Measurements from ENCODE around the gene POPDC3.
"Not testable (repeated sequence)": the region's sequence is repeated elsewhere in the genome, so short reads cannot be mapped to it uniquely, and the experiment has no call there.

Gene POPDC3

GRCh38 chr6:105179244-105180065, at the start of gene POPDC3:
TSS of gene POPDC3 (minus strand) at chr6:105180014. CDS start at chr6:105161909, 18,105 bp downstream.
- DNase-seq = no peak

GRCh38 chr6:105227295-105227767, 47.5 kb upstream of the POPDC3 start:
- DNase-seq = no peak

DNA sequence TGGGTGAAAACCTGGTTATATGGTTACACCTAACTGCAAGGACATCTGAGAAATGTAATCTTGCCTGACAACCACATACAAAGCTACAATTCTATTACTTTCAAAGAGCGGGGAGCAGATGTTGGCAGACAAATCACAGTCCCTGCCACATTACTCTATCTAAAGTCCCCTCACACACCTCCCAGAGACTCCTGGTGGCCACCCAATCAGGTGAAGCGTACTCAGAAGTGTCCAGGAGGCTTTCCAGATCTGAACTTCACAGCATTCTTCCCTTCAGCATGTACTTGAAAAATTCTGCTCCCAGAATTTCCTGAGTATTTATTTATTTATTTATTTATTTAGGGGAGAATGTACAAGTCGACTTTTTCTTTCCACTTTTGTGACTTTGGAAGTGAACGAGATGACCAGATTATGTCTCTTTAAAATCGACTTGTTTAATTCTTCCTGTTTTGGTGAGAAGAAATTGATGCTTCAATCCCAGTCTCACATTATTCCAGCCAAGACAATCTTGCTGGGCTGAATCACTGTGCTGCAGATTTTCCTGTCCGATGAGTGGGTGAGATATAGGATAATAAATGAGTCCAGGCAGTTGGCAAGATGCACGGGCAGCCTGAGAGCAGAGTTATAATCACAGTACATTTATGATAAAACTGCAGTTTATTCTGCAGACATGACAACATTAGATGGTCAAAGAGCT, 46.9 kb upstream of the POPDC3 start:
- DNase-seq = no peak

DNA sequence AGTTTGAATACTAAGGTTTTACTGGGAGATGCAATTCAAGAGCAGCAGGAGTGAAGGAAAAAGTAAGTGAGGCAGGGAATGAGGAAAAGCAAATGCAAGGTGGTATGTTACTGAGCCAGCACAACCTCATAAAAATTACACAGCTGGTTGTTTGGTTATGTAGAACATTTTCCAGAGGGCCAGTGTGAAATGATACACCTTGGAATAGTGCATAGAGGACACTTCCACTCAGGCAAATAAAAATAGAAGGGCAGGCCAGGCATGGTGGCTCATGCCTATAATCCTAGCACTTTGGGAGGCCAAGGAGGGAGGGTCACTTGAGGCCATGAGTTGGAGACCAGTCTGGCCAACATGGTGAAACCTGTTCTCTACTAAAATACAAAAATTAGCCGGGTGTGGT, 43.4 kb upstream of the POPDC3 start:
- DNase-seq = no peak

- not testable (repeated sequence) for DNase-seq
Measured at GRCh38 chr6:105221219-105221618, 41.4 kb upstream of the POPDC3 start.

DNA sequence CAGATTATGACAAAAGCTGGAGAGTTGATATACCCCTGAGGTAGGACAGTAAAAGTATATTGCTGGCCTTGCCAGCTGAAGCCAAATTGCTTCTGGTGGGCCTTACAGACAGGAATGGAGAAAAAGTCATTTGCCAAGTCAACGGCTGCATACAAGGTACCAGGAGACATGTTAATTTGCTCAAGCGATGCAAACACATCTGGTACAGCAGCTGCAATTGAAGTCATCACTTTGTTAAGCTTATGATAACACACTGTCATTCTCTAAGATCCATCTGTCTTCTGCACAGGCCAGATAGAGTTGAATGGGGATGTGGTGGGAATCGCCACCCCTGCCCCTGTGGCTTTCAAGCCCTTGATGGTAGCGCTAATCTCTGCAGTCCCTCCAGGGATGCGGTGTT, 40.4 kb upstream of the POPDC3 start:
- no peak for DNase-seq

DNA sequence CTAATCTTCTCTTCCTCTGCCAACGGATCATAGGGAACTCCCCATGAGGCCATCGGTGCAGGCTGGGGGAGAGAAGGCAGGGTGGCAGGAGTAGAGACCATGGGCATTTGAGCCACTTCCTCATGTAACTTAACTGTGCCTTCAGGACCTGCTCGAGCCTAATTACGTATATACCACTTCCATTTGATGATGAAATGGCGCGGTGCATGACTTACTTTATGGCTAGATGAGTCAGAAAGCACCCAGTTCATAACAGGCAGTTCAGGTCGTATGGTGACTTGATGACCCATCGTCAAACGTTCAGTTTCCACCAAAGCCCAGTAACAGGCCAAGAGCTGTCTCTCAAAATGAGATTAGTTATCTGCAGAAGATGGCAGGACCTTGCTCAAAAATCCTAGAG, 39.4 kb upstream of the POPDC3 start:
- not testable (repeated sequence) for DNase-seq

DNA sequence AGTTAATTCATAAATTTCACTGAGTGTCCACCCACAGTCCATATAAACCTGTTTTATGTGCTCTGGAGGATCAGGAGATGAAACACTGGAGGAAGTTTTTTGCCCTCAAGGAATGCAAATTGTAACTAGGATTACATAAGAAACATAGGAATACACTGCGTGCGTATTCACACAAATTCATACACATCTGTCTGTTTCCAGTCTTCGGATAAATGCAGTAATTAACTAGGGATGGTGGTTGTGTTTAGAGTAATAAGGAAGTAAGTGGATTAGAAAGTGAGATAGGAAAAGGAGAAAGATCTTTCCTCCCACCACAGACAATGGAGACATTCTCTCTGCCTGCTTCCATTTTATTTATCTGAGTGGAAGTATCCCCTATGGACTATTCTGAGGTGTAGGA, 35.7 kb upstream of the POPDC3 start:
- DNase-seq = no peak

GRCh38 chr6:105214668-105215067, 34.9 kb upstream of the POPDC3 start:
- no peak for DNase-seq

DNA sequence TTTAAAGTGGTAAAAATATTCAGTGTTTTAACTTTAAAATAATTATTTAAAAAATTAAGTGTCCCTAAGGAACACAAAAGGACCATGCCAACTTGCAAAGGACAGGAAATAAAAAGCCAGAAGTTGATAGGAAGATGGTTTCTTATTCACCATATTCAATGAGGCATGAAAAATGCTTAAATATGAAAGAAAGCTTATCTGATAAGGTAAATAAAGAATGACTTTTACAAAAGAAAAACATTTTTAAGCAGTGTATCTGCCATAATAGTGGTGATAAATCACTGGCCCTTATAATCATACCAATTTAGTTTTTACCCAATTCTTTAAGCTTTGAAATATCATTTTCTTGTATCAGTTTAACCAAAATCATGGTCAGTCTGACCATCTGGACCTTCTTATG, 33.5 kb upstream of the POPDC3 start:
- DNase-seq = no peak

DNA sequence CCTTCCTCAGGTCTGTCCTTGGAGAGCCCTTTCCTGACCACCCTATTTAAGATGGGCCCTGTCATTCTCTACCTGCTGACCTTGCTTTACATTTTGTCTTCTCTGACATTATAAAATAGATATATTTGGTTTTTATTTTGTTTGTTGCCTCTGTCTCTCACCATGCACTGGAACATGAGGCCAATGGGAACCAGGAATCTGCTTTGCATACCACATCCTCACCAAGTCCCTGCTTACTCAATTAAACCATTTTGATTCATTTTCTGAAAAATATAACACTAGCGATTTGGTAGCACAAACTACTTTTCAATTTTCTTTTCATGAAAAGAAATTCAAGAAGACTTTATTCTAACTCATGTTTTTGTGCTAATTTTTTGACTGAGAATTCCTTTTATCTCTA, 32.8 kb upstream of the POPDC3 start:
- DNase-seq = no peak

GRCh38 chr6:105211831-105212230, 32.0 kb upstream of the POPDC3 start:
- no peak for DNase-seq

GRCh38 chr6:105210932-105211531, 31.2 kb upstream of the POPDC3 start:
- no peak for DNase-seq

DNA sequence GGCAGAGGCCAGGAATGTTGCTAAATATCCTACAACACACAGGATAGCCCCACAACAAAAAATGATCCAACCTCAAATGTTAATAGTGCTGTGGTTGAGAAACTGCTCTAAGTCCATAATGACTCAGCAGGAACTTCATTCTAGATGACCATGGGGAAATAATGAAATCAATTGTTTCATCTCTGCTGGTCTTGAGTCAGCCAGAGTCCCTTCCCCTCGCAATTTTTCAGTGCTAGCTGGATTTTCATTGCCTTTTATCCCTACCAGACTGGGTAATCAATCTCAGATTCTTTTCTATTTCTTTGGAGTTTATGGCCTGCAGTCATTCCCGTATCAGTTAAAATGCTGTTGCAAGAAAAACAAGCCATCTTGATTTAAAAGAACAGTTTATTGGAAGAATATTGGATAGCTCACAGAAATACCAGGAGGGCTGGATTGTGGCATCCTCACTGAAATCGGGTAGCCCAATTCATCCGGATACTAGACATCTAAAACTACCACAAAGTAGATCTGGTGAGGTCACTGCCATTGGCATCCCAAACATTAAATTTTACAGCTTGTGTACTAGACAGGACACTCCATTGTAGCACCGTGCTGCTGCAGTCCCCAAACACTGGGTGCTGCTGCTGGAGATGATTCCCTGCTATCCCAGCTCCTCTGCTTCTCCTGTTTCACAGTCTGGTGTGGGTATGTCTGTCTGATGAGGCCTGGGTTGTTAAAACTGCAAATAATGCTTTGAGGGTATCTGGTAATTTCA, 30.3 kb upstream of the POPDC3 start:
- DNase-seq = peak; percentile 12

DNA sequence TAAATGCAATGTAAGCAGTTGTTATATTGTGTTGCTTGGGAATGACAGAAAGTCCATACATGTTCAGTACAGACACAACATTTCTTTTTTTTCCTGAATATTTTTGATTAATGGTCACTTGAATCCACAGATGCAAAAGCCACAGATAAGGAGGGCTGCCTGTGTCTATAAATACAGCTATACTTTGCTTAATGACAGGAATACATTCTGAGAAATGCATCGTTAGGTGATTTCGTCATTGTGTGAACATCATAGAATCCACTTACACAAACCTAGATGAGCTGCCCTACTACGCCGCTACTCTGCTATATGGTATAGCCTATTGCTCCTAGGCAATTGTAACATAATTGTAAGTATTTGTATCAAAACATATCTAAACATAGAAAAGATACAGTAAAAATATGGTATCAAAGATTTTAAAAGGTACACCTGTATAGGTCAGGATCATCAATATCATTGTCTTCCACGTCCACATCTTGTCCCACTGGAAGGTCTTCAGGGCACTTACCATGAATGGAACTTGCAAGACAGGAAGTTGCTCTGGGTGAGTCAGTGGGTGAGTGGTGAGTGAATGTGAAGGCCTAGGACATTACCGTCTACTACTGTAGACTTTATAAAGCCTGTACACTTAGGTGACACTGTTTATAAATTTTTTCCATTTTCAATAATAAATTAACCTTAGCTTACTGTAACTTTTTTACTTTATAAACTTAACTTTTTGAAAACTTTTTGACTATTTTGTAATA, 27.9 kb upstream of the POPDC3 start:
- DNase-seq = no peak

DNA sequence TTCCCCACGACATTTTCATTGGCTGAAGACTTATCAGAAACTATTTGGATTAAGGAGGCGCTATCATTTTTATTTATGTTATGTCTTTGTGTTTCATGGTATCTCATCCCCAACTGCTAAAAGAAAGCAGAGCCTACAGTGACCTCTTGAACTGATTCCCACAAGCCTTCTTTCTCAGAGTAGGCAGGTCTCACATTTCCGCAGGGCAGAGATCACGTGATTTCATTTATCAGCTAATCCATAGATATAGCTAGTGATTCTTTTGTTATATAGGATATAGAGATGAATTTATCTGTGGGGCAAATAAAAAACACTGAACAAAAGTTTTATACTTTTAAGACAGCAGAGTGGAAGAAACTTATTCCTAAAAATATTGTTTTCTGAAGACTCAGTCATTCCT, 25.0 kb upstream of the POPDC3 start:
- DNase-seq = no peak

DNA sequence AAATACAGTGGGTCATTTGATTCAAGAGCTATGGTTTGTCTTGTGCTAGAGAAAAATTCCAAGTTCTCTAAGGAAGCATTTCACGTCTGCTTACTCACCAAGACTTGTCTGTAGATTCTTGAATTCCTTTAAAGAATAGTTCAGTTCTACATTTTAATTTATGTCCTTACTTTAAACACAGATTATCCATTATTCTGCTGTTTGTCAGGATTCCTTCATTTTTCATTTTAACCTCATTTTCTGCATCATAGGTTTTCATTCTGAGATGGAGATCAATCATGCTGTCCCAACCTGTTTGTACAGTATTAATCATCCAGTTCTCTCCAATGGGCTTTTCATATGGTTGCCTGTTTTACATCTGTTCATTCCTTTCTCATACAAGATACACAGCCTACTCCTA, 24.5 kb upstream of the POPDC3 start:
- no peak for DNase-seq

DNA sequence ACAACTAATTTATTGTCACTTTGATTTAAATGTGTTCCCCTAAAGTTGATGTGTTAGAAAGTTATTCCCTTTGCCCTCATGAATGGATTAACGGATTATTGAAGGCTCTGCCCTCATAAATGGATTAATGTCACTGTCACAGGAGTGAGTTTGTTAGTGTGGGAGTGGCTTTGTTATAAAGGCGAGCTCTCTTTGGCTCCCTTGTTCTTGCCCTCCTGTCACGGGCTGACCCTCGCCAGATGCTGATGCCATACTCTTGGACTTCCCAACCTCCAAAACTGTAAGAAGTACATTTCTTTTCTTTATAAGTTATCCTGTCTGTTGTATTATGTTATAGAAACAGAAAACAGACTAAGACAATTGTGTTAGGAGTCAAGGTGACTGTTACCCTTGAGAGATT, 22.7 kb upstream of the POPDC3 start:
- DNase-seq = no peak

- DNase-seq = no peak
Measured at GRCh38 chr6:105200133-105200730, 20.4 kb upstream of the POPDC3 start.

DNA sequence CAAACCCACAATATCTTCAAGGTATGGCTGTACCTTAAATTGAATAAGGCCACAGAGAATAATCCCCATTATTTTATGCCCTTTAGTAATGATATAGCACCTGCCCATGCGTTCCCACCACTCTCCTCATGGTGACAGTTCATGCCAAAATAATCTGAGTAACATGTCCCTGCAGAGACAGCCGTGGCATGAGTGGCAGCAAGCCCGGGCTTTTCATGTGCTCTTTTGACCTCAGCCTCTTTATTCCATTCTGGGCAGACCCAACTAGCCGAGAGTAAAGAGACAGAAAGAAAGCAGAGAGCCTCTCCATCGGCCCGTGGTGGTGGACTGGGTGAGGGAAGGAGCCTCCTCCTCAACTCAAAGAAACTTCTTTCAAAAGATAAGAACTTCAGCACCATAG, 19.9 kb upstream of the POPDC3 start:
- no peak for DNase-seq

- DNase-seq = peak; percentile 33
Measured at GRCh38 chr6:105196076-105196475, 16.3 kb upstream of the POPDC3 start.

- DNase-seq = no peak
Measured at GRCh38 chr6:105194591-105194990, 14.8 kb upstream of the POPDC3 start.
